HepG2 (cell line): ENCODE measurements around the gene HLF. TPM values are rescaled to one million over a fixed set of nuclear protein-coding genes. Genes with fewer than 3 reads are reported as not detected.

Source experiments
- CHD2 ChIP-seq: IDR thresholded peaks from 2 replicates; pipeline ENCODE4 v1.6.1; 2011; ENCODE audit warnings: low read depth, low read length, improper control_type of control experiment
- EZH2 ChIP-seq: conservative IDR thresholded peaks from 2 replicates; pipeline ENCODE4 v1.6.1; 2012; ENCODE audit warnings: mild to moderate bottlenecking, low read depth, low read length, moderate library complexity
- FOXJ3 ChIP-seq: sonication (generic); formaldehyde crosslinking; IDR thresholded peaks from 2 replicates; pipeline ENCODE4 v1.4.0; 2020; ENCODE audit warnings: missing genetic modification reagents, mild to moderate bottlenecking, borderline replicate concordance
- FOXO1 ChIP-seq: sonication (generic); formaldehyde crosslinking; IDR thresholded peaks from 2 replicates; pipeline ENCODE4 v1.4.0; 2020; ENCODE audit warnings: missing genetic modification reagents
- HNRNPUL1 ChIP-seq: fragments of 200-400 bp; formaldehyde crosslinking; IDR thresholded peaks from 2 replicates; pipeline ENCODE4 v1.6.1; 2017; ENCODE audit warnings: low read depth, mild to moderate bottlenecking, low read length, moderate library complexity
- JUN ChIP-seq: sonication (generic); formaldehyde crosslinking; IDR thresholded peaks from 2 replicates; pipeline ENCODE4 v1.4.0; 2020; ENCODE audit warnings: mild to moderate bottlenecking, missing genetic modification reagents
- RBM22 ChIP-seq: fragments of 200-400 bp; formaldehyde crosslinking; optimal IDR thresholded peaks from 2 replicates; pipeline ENCODE3; 2017; ENCODE audit warnings: mild to moderate bottlenecking, low read length, moderate library complexity
- SCMH1 ChIP-seq: sonication (generic); formaldehyde crosslinking; IDR thresholded peaks from 2 replicates; pipeline ENCODE4 v1.9.0; 2021; ENCODE audit warnings: missing genetic modification reagents, mild to moderate bottlenecking, borderline replicate concordance
- SMC3 ChIP-seq: IDR thresholded peaks from 2 replicates; pipeline ENCODE4 v1.6.1; 2011; ENCODE audit warnings: low read length, improper control_type of control experiment
- SRY ChIP-seq: sonication (generic); formaldehyde crosslinking; IDR thresholded peaks from 2 replicates; pipeline ENCODE4 v1.8.0; 2022; ENCODE audit warnings: mild to moderate bottlenecking, missing genetic modification reagents
- TBX3 ChIP-seq: fragments of 450-650 bp; IDR thresholded peaks from 2 replicates; pipeline ENCODE4 v1.6.1; 2017; ENCODE audit warnings: antibody characterized with exemption, mild to moderate bottlenecking, inconsistent platforms, borderline replicate concordance
- ZNF280B ChIP-seq: sonication (generic); formaldehyde crosslinking; IDR thresholded peaks from 2 replicates; pipeline ENCODE4 v1.5.0; 2020; ENCODE audit warnings: missing genetic modification reagents, mild to moderate bottlenecking, borderline replicate concordance
- ZNF329 ChIP-seq: sonication (generic); formaldehyde crosslinking; IDR thresholded peaks from 2 replicates; pipeline ENCODE4 v1.9.0; 2021; ENCODE audit warnings: low read depth, mild to moderate bottlenecking, missing genetic modification reagents
- ZNF34 ChIP-seq: sonication (generic); formaldehyde crosslinking; IDR thresholded peaks from 2 replicates; pipeline ENCODE4 v1.4.0; 2020; ENCODE audit warnings: mild to moderate bottlenecking, missing genetic modification reagents, borderline replicate concordance
- ZNF556 ChIP-seq: sonication (generic); formaldehyde crosslinking; IDR thresholded peaks from 2 replicates; pipeline ENCODE4 v1.4.0; 2020; ENCODE audit warnings: mild to moderate bottlenecking, missing genetic modification reagents, borderline replicate concordance
- ZNF709 ChIP-seq: sonication (generic); formaldehyde crosslinking; IDR thresholded peaks from 2 replicates; pipeline ENCODE4 v1.5.0; 2020; ENCODE audit warnings: mild to moderate bottlenecking, missing genetic modification reagents
- polyA plus RNA-seq, 8 experiments: library from polyadenylated mRNA; depleted of rRNA in 3 of 8; stranded (reverse) in 7 of 8; unstranded in 1 of 8; fragments of >200 nt; fragmentation: Illumina TruSeq in 4 of 8; extraction: Trizol in 4 of 8; gene quantifications; 2 replicates each; pipeline versions ENCODE4 v1.2.1 to v1.2.3, GENCODE V29; 2011 to 2016; ENCODE audit warnings: low read depth in 4 of 8, missing spikeins in 1 of 8, mixed read lengths in 1 of 8; ENCODE audit not compliant: insufficient read depth in 1 of 8
- total RNA-seq, 5 experiments: library from RNA; depleted of rRNA; stranded (reverse); fragments of >200 nt; fragmentation: Illumina TruSeq; extraction: Trizol; gene quantifications; 2 replicates each; pipeline ENCODE4 v1.2.3, GENCODE V29; 2016; ENCODE audit warnings: low read depth in 1 of 5
- TF ChIP-seq, protein P1 (sequence below): IDR thresholded peaks from 2 replicates; pipeline ENCODE4 v1.6.1; 2012; ENCODE audit warnings: low read length, improper control_type of control experiment
- TF ChIP-seq, protein P2 (sequence below): sonication (generic); formaldehyde crosslinking; IDR thresholded peaks from 2 replicates; pipeline ENCODE4 v1.4.0; 2020; ENCODE audit warnings: missing genetic modification reagents
- TF ChIP-seq, protein P3 (sequence below): IDR thresholded peaks from 2 replicates; pipeline ENCODE4 v1.6.1; 2016; ENCODE audit warnings: mild to moderate bottlenecking, missing biosample characterization, missing genetic modification reagents
- TF ChIP-seq, protein P4 (sequence below): sonication (generic); formaldehyde crosslinking; IDR thresholded peaks from 2 replicates; pipeline ENCODE4 v1.8.0; 2022; ENCODE audit warnings: mild to moderate bottlenecking, missing genetic modification reagents, moderate library complexity

Gene HLF
- total and polyA plus RNA-seq, 2 of the 13 experiments (the other 11 are each of a cell fraction or from before 2014, with no cell fraction given): 202 to 346 TPM

- TF ChIP-seq, protein P1, sequence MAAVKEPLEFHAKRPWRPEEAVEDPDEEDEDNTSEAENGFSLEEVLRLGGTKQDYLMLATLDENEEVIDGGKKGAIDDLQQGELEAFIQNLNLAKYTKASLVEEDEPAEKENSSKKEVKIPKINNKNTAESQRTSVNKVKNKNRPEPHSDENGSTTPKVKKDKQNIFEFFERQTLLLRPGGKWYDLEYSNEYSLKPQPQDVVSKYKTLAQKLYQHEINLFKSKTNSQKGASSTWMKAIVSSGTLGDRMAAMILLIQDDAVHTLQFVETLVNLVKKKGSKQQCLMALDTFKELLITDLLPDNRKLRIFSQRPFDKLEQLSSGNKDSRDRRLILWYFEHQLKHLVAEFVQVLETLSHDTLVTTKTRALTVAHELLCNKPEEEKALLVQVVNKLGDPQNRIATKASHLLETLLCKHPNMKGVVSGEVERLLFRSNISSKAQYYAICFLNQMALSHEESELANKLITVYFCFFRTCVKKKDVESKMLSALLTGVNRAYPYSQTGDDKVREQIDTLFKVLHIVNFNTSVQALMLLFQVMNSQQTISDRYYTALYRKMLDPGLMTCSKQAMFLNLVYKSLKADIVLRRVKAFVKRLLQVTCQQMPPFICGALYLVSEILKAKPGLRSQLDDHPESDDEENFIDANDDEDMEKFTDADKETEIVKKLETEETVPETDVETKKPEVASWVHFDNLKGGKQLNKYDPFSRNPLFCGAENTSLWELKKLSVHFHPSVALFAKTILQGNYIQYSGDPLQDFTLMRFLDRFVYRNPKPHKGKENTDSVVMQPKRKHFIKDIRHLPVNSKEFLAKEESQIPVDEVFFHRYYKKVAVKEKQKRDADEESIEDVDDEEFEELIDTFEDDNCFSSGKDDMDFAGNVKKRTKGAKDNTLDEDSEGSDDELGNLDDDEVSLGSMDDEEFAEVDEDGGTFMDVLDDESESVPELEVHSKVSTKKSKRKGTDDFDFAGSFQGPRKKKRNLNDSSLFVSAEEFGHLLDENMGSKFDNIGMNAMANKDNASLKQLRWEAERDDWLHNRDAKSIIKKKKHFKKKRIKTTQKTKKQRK: no peak
- TF ChIP-seq CHD2 (no peak), RBM22 (peak; percentile 87), EZH2 (no peak), SRY (CRISPR knock-in tag) (no peak), ZNF329 (CRISPR knock-in tag) (no peak), ZNF556 (CRISPR knock-in tag) (no peak), FOXO1 (CRISPR knock-in tag) (no peak), ZNF34 (CRISPR knock-in tag) (no peak), TBX3 (no peak), ZNF709 (CRISPR knock-in tag) (no peak), ZNF280B (CRISPR knock-in tag) (no peak), SCMH1 (CRISPR knock-in tag) (no peak), HNRNPUL1 (no peak), JUN (CRISPR knock-in tag) (no peak), SMC3 (no peak), FOXJ3 (CRISPR knock-in tag) (no peak)
- TF ChIP-seq, protein P2, sequence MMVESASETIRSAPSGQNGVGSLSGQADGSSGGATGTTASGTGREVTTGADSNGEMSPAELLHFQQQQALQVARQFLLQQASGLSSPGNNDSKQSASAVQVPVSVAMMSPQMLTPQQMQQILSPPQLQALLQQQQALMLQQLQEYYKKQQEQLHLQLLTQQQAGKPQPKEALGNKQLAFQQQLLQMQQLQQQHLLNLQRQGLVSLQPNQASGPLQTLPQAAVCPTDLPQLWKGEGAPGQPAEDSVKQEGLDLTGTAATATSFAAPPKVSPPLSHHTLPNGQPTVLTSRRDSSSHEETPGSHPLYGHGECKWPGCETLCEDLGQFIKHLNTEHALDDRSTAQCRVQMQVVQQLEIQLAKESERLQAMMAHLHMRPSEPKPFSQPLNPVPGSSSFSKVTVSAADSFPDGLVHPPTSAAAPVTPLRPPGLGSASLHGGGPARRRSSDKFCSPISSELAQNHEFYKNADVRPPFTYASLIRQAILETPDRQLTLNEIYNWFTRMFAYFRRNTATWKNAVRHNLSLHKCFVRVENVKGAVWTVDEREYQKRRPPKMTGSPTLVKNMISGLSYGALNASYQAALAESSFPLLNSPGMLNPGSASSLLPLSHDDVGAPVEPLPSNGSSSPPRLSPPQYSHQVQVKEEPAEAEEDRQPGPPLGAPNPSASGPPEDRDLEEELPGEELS (CRISPR knock-in tag): no peak
- TF ChIP-seq, protein P3, sequence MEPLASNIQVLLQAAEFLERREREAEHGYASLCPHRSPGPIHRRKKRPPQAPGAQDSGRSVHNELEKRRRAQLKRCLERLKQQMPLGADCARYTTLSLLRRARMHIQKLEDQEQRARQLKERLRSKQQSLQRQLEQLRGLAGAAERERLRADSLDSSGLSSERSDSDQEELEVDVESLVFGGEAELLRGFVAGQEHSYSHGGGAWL (CRISPR knock-in tag): no peak
- TF ChIP-seq, protein P4, sequence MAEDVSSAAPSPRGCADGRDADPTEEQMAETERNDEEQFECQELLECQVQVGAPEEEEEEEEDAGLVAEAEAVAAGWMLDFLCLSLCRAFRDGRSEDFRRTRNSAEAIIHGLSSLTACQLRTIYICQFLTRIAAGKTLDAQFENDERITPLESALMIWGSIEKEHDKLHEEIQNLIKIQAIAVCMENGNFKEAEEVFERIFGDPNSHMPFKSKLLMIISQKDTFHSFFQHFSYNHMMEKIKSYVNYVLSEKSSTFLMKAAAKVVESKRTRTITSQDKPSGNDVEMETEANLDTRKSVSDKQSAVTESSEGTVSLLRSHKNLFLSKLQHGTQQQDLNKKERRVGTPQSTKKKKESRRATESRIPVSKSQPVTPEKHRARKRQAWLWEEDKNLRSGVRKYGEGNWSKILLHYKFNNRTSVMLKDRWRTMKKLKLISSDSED (CRISPR knock-in tag): no peak
Observed at GRCh38 chr17:55268649-55269480, 4.1 kb downstream of the HLF start (continued).
